ENCODE data around the gene GPR25.

DNA sequence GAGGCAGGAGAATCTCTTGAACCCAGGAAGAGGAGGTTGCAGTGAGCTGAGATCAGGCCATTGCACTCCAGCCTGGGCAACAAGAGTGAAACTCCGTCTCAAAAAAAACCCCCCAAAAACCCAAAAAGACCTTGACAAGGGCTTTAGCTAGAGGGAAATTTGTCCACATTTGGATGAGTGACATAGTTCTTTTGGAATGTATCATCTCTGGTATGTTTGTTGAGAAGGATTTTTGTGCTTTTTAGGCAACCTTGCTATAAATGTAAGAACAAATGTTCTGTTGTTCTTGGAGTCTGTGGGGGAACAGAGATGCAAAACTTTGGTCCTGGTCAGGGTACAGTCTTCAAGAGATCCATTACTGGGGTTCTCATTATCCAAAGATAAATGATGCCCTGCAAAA, 50.8 kb downstream of the GPR25 start:
- TF ChIP-seq ZNF274 (IDR thresholded peaks at IDR 0.05; ENCODE audit: low read depth, low read length), result no peak
- TF ChIP-seq YY1 (IDR thresholded peaks at IDR 0.05; ENCODE audit: insufficient read depth, insufficient read length), result no peak

All from NT2/D1 (cell line).